HG03571 (cell line): Measurements from ENCODE around the gene WFIKKN2.
A peak's percentile ranks its signal among the peaks of the same experiment; 100 is the strongest.
"Not testable (repeated sequence)": the region's sequence is repeated elsewhere in the genome, so short reads cannot be mapped to it uniquely, and the experiment has no call there.

ENCODE experiments used
- ATAC-seq: cut with Tn5 transposase; IDR thresholded peaks from one replicate; pipeline ENCODE4 v1.9.1; 2021; ENCODE audit not compliant: unreplicated experiment

WFIKKN2 gene

GRCh38 chr17:50850640-50851039, 15.3 kb downstream of the WFIKKN2 start:
- no peak for ATAC-seq

- ATAC-seq: no peak
Observed at GRCh38 chr17:50853015-50853615, 17.7 kb downstream of the WFIKKN2 start.

GRCh38 chr17:50853781-50854180, 18.4 kb downstream of the WFIKKN2 start:
- ATAC-seq: no peak

GRCh38 chr17:50855708-50856330, 20.4 kb downstream of the WFIKKN2 start:
- no peak for ATAC-seq

GRCh38 chr17:50856431-50856830, 21.0 kb downstream of the WFIKKN2 start:
- no peak for ATAC-seq

GRCh38 chr17:50858486-50859225, 23.3 kb downstream of the WFIKKN2 start:
- ATAC-seq: no peak

GRCh38 chr17:50859727-50860126, 24.3 kb downstream of the WFIKKN2 start:
- ATAC-seq: not testable (repeated sequence)

- ATAC-seq: no peak
Observed at GRCh38 chr17:50861334-50861676, 25.9 kb downstream of the WFIKKN2 start.

- no peak for ATAC-seq
Observed at GRCh38 chr17:50861822-50862528, 26.6 kb downstream of the WFIKKN2 start.

GRCh38 chr17:50863221-50863843, 27.9 kb downstream of the WFIKKN2 start:
- no peak for ATAC-seq

GRCh38 chr17:50863931-50864330, 28.5 kb downstream of the WFIKKN2 start:
- ATAC-seq: no peak

GRCh38 chr17:50864747-50865059, 29.3 kb downstream of the WFIKKN2 start:
- no peak for ATAC-seq

GRCh38 chr17:50865060-50865867, 29.9 kb downstream of the WFIKKN2 start:
- ATAC-seq: peak; percentile 12

- ATAC-seq: peak; percentile 16
Observed at GRCh38 chr17:50865868-50866260, 30.5 kb downstream of the WFIKKN2 start.

- ATAC-seq: peak; percentile 65
Observed at GRCh38 chr17:50866261-50866949, 31.0 kb downstream of the WFIKKN2 start, which contains the start of gene TOB1. TSS of gene TOB1 (minus strand) at chr17:50866354. CDS start at chr17:50864017, 2,337 bp downstream.

GRCh38 chr17:50866950-50867362, 31.6 kb downstream of the WFIKKN2 start:
- ATAC-seq: peak; percentile 7

- peak; percentile 32 for ATAC-seq
Observed at GRCh38 chr17:50867363-50868139, 32.2 kb downstream of the WFIKKN2 start.

GRCh38 chr17:50868140-50868438, 32.7 kb downstream of the WFIKKN2 start:
- no peak for ATAC-seq

- no peak for ATAC-seq
Observed at GRCh38 chr17:50868602-50869001, 33.2 kb downstream of the WFIKKN2 start.
